ENCODE results near the gene CD99L2.

The CD99L2 gene

GRCh38 chrX:150896632-150897031 lies 1.8 kb downstream of the CD99L2 start:
- Histone ChIP-seq H2AFZ (ENCODE audit: insufficient read depth, low read length, poor library complexity) (no peak overlapping the region), H3K14ac (ENCODE audit: low read length) (no peak overlapping the region), H4K12ac (ENCODE audit: low read depth, low read length) (no peak overlapping the region), H3K9me3 (ENCODE audit: insufficient read depth, low read depth, low read length) (no peaks in the 10 kb centered on the region), H2AK5ac (ENCODE audit: low read length) (no peak overlapping the region), H3K18ac (ENCODE audit: low read length) (no peak overlapping the region), H3K27me3 (ENCODE audit: insufficient read depth, low read length) (no peaks in the 10 kb centered on the region), H3K4me2 (ENCODE audit: low read length) (no peak overlapping the region), H3K36me3 (ENCODE audit: control insufficient read depth in 1 of 2, insufficient read depth in 2 of 2, low read length in 2 of 2) (no peaks in the 10 kb centered on the region), H3K9ac (ENCODE audit: low read length) (no peak overlapping the region), H3K27ac (ENCODE audit: low read depth, low read length) (no peak overlapping the region), H3K79me2 (ENCODE audit: control insufficient read depth, insufficient read depth, low read length, poor library complexity) (no peaks in the 10 kb centered on the region), H4K91ac (ENCODE audit: low read depth, low read length) (no peak overlapping the region), H2BK120ac (ENCODE audit: insufficient read depth, low read length, poor library complexity) (no peak overlapping the region), H2BK12ac (ENCODE audit: low read length) (no peak overlapping the region), H2BK5ac (ENCODE audit: low read depth, low read length, poor library complexity) (no peak overlapping the region), H3K23ac (ENCODE audit: low read length) (no peak overlapping the region), H4K8ac (ENCODE audit: low read depth, low read length) (no peak overlapping the region), H3K4me3 (ENCODE audit: low read depth, low read length) (no peak overlapping the region), H3K4ac (ENCODE audit: low read depth, low read length) (no peak overlapping the region), H3K79me1 (ENCODE audit: low read length) (peaks cover 2% of the 10 kb centered on the region), H3K4me1 (ENCODE audit: control insufficient read depth in 1 of 2, insufficient read depth in 2 of 2, low read length in 2 of 2) (no peaks in the 10 kb centered on the region)
- DNase-seq = no peak
- no CpG with 5 or more reads among the region's 6 CpGs for WGBS (ENCODE audit: extremely low coverage, insufficient coverage, insufficient read length)

- Histone ChIP-seq H3K4ac (ENCODE audit: low read depth, low read length) (no peak overlapping the region), H3K4me3 (ENCODE audit: low read depth, low read length) (no peak overlapping the region), H2BK120ac (ENCODE audit: insufficient read depth, low read length, poor library complexity) (no peak overlapping the region), H2BK12ac (ENCODE audit: low read length) (no peak overlapping the region), H3K4me2 (ENCODE audit: low read length) (no peak overlapping the region), H3K18ac (ENCODE audit: low read length) (no peak overlapping the region), H3K36me3 (ENCODE audit: control insufficient read depth in 1 of 2, insufficient read depth in 2 of 2, low read length in 2 of 2) (no peaks in the 10 kb centered on the region), H2AK5ac (ENCODE audit: low read length) (no peak overlapping the region), H2AFZ (ENCODE audit: insufficient read depth, low read length, poor library complexity) (no peak overlapping the region), H3K27me3 (ENCODE audit: insufficient read depth, low read length) (no peaks in the 10 kb centered on the region), H3K9ac (ENCODE audit: low read length) (no peak overlapping the region), H3K4me1 (ENCODE audit: control insufficient read depth in 1 of 2, insufficient read depth in 2 of 2, low read length in 2 of 2) (no peaks in the 10 kb centered on the region), H3K9me3 (ENCODE audit: insufficient read depth, low read depth, low read length) (no peaks in the 10 kb centered on the region), H3K79me2 (ENCODE audit: control insufficient read depth, insufficient read depth, low read length, poor library complexity) (no peaks in the 10 kb centered on the region), H2BK5ac (ENCODE audit: low read depth, low read length, poor library complexity) (no peak overlapping the region), H3K23ac (ENCODE audit: low read length) (no peak overlapping the region), H4K12ac (ENCODE audit: low read depth, low read length) (no peak overlapping the region), H3K27ac (ENCODE audit: low read depth, low read length) (no peak overlapping the region), H3K79me1 (ENCODE audit: low read length) (peaks cover 2% of the 10 kb centered on the region), H4K91ac (ENCODE audit: low read depth, low read length) (no peak overlapping the region), H4K8ac (ENCODE audit: low read depth, low read length) (no peak overlapping the region), H3K14ac (ENCODE audit: low read length) (no peak overlapping the region)
- no CpG with 5 or more reads among the region's 5 CpGs for WGBS (ENCODE audit: extremely low coverage, insufficient coverage, insufficient read length)
- DNase-seq = no peak
These were observed 4.5 kb downstream of the CD99L2 start for GRCh38 chrX:150893936-150894335.

GRCh38 chrX:150889131-150889530 lies 9.3 kb downstream of the CD99L2 start:
- no peak overlapping the region for H3K4me2 ChIP-seq (ENCODE audit: low read length)
- H3K9ac ChIP-seq (ENCODE audit: low read length) = no peak overlapping the region
- no peak overlapping the region for H3K14ac ChIP-seq (ENCODE audit: low read length)
- no peak overlapping the region for H3K4me3 ChIP-seq (ENCODE audit: low read depth, low read length)
- no peak overlapping the region for H4K12ac ChIP-seq (ENCODE audit: low read depth, low read length)
- no peak overlapping the region for H2AK5ac ChIP-seq (ENCODE audit: low read length)
- H3K23ac ChIP-seq (ENCODE audit: low read length) = no peak overlapping the region
- H3K27me3 ChIP-seq (ENCODE audit: insufficient read depth, low read length) = no peaks in the 10 kb centered on the region
- H3K18ac ChIP-seq (ENCODE audit: low read length) = no peak overlapping the region
- no peak for DNase-seq
- H3K4me1 ChIP-seq (ENCODE audit: control insufficient read depth in 1 of 2, insufficient read depth in 2 of 2, low read length in 2 of 2) = no peaks in the 10 kb centered on the region
- H4K8ac ChIP-seq (ENCODE audit: low read depth, low read length) = no peak overlapping the region
- no peak overlapping the region for H2BK5ac ChIP-seq (ENCODE audit: low read depth, low read length, poor library complexity)
- no peaks in the 10 kb centered on the region for H3K79me1 ChIP-seq (ENCODE audit: low read length)
- no peak overlapping the region for H3K4ac ChIP-seq (ENCODE audit: low read depth, low read length)
- no peak overlapping the region for H2BK120ac ChIP-seq (ENCODE audit: insufficient read depth, low read length, poor library complexity)
- no peak overlapping the region for H2BK12ac ChIP-seq (ENCODE audit: low read length)
- WGBS (ENCODE audit: extremely low coverage, insufficient coverage, insufficient read length) = no CpG with 5 or more reads among the region's 3 CpGs
- no peak overlapping the region for H3K27ac ChIP-seq (ENCODE audit: low read depth, low read length)
- H4K91ac ChIP-seq (ENCODE audit: low read depth, low read length) = no peak overlapping the region
- H3K79me2 ChIP-seq (ENCODE audit: control insufficient read depth, insufficient read depth, low read length, poor library complexity) = no peaks in the 10 kb centered on the region
- no peaks in the 10 kb centered on the region for H3K36me3 ChIP-seq (ENCODE audit: control insufficient read depth in 1 of 2, insufficient read depth in 2 of 2, low read length in 2 of 2)
- no peak overlapping the region for H2AFZ ChIP-seq (ENCODE audit: insufficient read depth, low read length, poor library complexity)
- H3K9me3 ChIP-seq (ENCODE audit: insufficient read depth, low read depth, low read length) = no peaks in the 10 kb centered on the region

- H3K4me2 ChIP-seq (ENCODE audit: low read length) = no peak overlapping the region
- no peak overlapping the region for H2AFZ ChIP-seq (ENCODE audit: insufficient read depth, low read length, poor library complexity)
- H2BK120ac ChIP-seq (ENCODE audit: insufficient read depth, low read length, poor library complexity) = no peak overlapping the region
- no peak overlapping the region for H2BK5ac ChIP-seq (ENCODE audit: low read depth, low read length, poor library complexity)
- H3K79me2 ChIP-seq (ENCODE audit: control insufficient read depth, insufficient read depth, low read length, poor library complexity) = no peaks in the 10 kb centered on the region
- H3K9me3 ChIP-seq (ENCODE audit: insufficient read depth, low read depth, low read length) = no peaks in the 10 kb centered on the region
- H4K12ac ChIP-seq (ENCODE audit: low read depth, low read length) = no peak overlapping the region
- no peak overlapping the region for H3K4ac ChIP-seq (ENCODE audit: low read depth, low read length)
- WGBS (ENCODE audit: extremely low coverage, insufficient coverage, insufficient read length) = no CpG with 5 or more reads among the region's 6 CpGs
- H2AK5ac ChIP-seq (ENCODE audit: low read length) = no peak overlapping the region
- no peak overlapping the region for H2BK12ac ChIP-seq (ENCODE audit: low read length)
- H4K8ac ChIP-seq (ENCODE audit: low read depth, low read length) = no peak overlapping the region
- no peaks in the 10 kb centered on the region for H3K79me1 ChIP-seq (ENCODE audit: low read length)
- H3K9ac ChIP-seq (ENCODE audit: low read length) = no peak overlapping the region
- DNase-seq = peak in 1 of 2 donors; percentile 57
- no peak overlapping the region for H3K4me3 ChIP-seq (ENCODE audit: low read depth, low read length)
- no peak overlapping the region for H3K27ac ChIP-seq (ENCODE audit: low read depth, low read length)
- H4K91ac ChIP-seq (ENCODE audit: low read depth, low read length) = no peak overlapping the region
- H3K23ac ChIP-seq (ENCODE audit: low read length) = no peak overlapping the region
- H3K14ac ChIP-seq (ENCODE audit: low read length) = no peak overlapping the region
- no peak overlapping the region for H3K18ac ChIP-seq (ENCODE audit: low read length)
- H3K36me3 ChIP-seq (ENCODE audit: control insufficient read depth in 1 of 2, insufficient read depth in 2 of 2, low read length in 2 of 2) = no peaks in the 10 kb centered on the region
- no peaks in the 10 kb centered on the region for H3K27me3 ChIP-seq (ENCODE audit: insufficient read depth, low read length)
- no peaks in the 10 kb centered on the region for H3K4me1 ChIP-seq (ENCODE audit: control insufficient read depth in 1 of 2, insufficient read depth in 2 of 2, low read length in 2 of 2)
These were observed 10.5 kb downstream of the CD99L2 start for GRCh38 chrX:150887906-150888465.
